ENCODE measurements around the gene GSTM5. TPM values are rescaled to one million over a fixed set of nuclear protein-coding genes. Genes with fewer than 3 reads are reported as not detected.
A peak's percentile ranks its signal among the peaks of the same experiment; 100 is the strongest.
"Not testable (repeated sequence)": the region's sequence is repeated elsewhere in the genome, so short reads cannot be mapped to it uniquely, and the experiment has no call there.

GSTM5 gene
- total RNA-seq, 1 donor from 2014 or later: 32.8 TPM

DNA sequence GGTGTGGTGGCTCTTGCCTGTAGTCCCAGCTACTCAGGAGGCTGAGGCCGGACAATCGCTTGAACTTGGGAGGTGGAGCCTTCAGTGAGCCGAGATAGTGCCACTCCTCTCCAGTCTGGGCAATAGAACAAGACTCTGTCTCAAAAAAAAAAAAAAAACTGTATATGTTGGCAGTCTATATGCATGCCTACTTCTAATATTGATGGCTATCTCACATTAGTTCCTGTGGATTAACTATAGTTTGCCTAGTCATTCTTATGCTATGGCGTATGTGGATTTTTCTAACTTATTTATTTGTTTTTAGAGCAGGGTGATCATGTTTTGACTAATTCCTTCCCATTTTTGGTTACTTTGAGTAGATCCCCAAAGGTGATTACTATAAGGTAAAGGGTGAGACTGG is 15.0 kb upstream of the GSTM5 start:
- no peak for DNase-seq (ENCODE audit: low spot score)

DNA sequence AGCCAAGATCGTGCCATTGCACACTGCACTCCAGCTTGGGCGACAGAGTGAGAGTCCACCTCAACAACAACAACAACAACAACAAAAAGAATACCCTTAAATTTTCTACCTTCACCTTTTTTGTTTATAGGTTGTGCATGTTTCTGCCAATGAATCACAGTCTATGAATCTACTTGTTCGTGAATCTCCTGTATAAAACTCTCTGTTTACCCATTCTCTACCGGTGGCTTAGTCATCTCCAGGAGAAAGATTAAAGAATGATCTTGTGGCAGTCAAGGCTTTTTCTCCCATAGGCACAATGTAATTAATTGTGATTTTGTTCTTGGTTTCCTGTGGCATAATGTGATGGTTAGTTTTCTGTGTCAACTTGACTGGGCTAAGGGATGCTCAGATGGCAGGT is 14.2 kb upstream of the GSTM5 start:
- DNase-seq (ENCODE audit: low spot score): not testable (repeated sequence)

DNA sequence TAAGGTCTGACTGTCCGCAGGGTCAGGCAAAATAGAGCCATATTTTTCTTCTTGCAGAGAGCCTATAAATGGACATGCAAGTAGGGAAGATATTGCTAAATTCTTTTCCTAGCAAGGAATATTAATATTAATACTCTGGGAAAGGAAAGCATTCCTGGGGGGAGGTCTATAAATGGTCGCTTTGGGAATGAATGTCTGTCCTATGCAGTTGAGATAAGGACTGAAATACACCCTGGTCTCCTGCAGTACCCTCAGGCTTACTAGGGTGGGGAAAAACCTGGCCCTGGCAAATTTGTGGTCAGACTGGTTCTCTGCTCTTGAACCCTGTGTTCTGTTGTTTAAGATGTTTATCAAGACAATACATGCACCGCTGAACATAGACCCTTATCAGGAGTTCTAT is 9.1 kb upstream of the GSTM5 start:
- DNase-seq (ENCODE audit: low spot score): not testable (repeated sequence)

DNA sequence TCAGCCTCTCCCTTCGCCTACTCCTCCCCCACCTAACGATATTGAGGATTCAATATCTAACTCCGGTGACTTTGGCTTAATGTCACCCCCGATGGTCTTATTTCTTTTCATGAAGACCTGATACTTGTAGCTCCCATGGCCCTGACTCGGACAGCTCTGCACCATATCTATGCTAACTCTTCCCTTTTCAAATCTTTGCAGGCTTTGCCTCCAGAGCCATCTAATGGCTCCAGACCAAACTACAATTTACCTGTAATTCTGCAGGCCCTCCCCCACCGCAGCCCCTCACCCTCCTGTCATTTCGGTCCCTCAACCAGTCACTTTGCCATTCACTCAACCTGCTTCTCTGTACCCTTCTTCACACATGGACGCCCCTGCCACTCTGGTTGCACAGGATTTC is 7.9 kb upstream of the GSTM5 start:
- no peak for DNase-seq (ENCODE audit: low spot score)

DNA sequence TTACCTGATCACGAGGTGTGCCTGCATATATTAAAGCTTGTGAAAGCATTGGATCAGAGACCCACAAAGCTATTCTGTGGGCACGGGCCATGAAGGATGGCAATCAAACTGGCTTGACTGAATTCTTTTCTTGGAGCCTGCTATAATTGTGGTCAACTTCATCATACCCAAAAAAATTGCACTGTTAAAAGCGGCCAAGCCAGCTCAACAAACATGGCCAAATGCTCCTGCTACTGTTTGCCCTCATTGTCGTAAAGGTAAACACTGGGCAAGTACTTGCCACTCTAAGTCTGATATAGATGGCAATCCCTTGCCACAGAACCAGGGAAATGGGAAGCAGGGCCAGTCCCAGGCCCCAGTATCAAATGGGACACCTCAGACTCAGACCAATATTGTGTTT is 6.6 kb upstream of the GSTM5 start:
- DNase-seq (ENCODE audit: low spot score): no peak

DNA sequence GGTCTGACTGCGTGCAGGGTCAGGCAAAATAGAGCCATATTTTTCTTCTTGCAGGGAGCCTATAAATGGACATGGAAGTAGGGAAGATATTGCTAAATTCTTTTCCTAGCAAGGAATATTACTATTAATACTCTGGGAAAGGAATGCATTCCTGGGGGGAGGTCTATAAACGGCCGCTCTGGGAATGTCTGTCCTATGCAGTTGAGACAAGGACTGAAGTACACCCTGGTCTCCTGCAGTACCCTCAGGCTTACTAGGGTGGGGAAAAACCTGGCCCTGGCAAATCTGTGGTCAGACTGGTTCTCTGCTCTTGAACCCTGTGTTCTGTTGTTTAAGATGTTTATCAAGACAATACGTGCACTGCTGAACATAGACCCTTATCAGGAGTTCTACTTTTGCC is 3.1 kb upstream of the GSTM5 start:
- DNase-seq (ENCODE audit: low spot score): not testable (repeated sequence)

DNA sequence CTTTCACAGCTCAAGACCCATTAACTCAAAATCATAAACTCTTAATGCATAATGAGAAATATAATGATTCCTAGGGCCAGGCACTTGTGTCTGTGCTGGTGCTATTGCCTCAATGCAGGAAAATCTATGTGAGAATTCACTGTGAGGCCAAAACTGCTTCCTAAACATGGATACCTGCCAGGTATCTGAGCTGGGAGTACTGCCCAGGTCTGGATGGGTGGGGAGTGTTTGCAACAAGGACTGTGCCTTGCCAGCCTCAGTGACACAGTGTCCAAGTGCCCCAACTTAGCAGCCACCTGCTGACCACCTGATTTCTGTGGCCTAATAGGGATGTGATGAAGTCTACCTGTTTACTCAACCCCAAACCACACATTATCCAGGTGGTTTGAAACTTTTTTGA is 2.2 kb upstream of the GSTM5 start:
- DNase-seq (ENCODE audit: low spot score): not testable (repeated sequence)

DNA sequence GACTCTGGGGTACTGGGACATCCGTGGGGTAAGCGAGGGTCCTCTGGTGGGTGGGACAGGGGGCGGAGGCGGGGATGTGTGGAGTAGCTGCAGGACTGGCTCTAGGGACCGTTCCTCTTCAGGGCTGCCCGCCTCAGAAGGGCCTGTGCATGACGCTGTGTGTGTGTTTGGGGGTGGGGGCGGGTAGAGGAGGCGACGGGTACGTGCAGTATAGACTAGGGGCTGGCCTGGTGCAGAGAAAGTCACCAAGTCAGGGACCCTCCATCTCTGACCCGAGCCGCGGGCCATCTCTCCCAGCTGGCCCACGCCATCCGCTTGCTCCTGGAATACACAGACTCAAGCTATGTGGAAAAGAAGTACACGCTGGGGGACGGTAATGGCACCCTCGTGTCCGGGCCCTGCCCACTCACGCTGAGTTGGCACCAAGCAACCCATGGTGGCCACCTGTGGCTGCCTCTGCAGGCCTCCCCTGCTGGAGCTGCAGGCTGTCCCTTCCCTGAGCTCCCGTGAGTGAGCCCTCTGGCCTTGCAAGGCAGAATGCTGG is 342 bp downstream of the GSTM5 start:
- no peak for DNase-seq (ENCODE audit: low spot score)

DNA sequence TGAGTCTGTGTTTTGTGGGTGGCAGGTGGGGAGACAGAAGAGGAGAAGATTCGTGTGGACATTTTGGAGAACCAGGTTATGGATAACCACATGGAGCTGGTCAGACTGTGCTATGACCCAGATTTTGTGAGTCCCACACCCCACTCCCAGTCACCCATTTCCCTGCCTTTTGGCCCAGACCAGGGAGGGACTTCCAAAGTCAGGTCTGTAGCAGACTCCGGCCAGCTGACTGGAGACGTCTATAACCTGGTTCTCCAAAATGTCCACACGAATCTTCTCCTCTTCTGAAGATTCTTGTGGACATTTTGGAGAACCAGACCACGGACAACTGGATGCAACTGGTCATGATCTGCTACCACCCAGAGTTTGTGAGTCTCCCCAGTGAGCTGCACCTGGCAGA is 1.6 kb downstream of the GSTM5 start:
- no peak for DNase-seq (ENCODE audit: low spot score)

DNA sequence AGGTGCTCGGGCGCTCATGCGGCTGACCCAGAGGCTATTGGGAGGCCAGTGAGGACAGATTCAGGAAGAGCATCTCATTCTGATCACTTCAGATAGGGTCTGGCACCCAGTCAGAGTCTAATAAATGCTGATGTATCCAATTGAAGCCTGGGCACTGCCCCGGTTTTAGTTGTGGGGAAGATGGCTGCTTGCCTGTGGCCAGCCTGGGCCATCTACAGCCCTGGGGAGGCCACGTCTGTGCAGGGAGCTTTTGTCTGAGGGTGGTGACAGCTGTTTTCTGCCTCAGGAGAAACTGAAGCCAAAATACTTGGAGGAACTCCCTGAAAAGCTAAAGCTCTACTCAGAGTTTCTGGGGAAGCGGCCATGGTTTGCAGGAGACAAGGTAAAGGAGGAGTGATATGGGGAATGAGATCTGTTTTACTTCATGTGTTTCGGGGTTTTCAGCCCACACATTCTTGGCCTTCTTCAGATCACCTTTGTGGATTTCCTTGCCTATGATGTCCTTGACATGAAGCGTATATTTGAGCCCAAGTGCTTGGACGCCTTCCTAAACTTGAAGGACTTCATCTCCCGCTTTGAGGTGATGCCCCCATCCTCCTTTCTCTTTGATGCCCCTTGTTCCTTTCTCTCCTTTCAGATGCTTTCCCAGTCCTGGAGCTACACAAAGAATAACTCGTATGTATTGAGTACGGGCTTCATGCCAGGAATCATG is 2.8 kb downstream of the GSTM5 start:
- DNase-seq (ENCODE audit: low spot score): no peak

DNA sequence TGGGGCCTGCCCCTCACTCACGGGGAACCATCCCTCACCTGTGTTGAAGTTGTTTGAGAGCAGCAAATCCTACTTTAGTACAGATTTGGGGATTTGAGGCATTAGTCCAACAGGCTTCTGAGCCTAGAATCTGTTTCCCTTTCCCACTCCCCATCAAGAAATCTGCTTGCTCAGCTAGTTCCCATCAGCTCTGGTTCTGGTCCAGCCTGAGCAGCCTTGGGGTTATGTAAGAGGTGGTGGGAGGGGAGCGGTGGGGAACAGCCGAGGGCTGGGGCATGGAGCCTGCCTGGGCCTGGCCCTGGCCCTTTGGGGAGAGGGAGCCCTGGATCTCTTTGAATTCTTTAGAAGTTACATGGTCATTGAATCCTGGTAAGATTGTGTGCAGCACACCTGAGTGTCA is 4.1 kb downstream of the GSTM5 start:
- DNase-seq (ENCODE audit: low spot score): no peak

DNA sequence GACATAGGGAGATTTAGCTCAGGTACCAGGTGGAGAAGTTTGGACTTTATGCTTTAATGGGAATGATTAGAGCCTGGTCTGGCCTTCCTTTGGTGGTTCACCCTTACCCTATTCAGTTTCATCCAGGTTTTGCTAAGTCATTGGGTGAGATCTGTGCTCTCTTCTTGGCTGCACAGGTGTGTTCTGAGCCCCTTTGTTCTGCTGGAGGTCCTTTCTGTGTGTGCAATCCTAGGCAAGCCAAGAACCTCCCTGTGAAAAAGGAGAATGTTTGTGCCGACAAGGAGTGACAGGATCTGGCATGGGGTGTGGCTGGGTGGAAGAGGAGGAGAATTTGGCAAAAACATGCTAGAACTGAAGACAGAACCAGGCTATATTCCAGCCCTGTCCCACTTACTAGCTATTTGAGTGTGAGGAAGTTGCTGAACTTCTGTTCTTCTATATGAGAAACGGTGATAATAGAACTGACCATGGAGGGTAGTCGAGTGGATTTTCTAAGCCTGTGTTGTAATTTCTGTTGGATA is 4.6 kb downstream of the GSTM5 start:
- DNase-seq (ENCODE audit: low spot score): no peak

DNA sequence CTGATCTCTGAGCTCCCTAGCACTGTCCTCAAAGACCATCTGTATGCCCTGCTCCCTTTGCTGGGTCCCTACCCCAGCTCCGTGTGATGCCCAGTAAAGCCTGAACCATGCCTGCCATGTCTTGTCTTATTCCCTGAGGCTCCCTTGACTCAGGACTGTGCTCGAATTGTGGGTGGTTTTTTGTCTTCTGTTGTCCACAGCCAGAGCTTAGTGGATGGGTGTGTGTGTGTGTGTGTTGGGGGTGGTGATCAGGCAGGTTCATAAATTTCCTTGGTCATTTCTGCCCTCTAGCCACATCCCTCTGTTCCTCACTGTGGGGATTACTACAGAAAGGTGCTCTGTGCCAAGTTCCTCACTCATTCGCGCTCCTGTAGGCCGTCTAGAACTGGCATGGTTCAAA is 5.7 kb downstream of the GSTM5 start:
- no peak for DNase-seq (ENCODE audit: low spot score)

DNA sequence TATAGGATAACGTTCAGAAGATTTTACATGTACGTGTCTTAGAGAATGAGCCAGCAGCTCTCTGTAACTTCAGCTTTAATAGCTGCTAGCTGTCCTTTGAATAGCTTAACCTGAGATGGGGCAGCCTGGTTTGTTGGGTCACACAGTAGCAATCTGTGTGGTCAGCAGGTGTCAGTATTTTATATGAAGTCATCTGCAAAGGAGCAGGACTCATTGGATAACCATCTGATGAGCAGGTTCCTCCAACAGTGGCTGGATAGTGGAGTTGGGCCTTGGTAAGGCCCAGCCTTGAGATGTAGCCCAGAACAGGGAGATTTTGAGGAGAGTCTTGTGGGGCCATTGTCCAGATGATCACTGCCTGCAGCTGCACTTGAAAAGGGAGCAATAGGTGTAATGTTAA is 6.4 kb downstream of the GSTM5 start:
- peak; percentile 38 for DNase-seq (ENCODE audit: low spot score)

DNA sequence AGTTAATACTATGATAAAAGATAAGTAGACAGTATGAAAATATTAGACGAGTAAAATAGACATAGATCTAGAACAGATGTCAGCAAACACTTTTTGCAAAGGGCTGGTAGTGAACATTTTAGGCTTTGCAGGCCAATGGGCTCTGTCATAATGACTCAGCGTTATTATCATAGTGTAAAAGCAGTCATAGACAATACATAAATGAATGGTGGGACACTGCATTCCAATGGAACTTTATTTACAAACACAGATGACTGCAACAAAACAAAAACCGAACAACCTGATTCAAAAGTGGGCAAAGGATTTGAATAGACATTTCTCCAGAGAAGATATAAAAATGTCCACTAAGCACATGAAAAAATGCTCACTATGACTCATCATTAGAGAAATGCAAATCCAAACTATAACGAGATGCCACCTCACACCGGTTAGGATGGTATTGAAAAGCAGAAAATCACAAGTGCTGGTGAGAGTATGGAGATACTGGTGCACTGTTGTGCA is 7.3 kb downstream of the GSTM5 start:
- DNase-seq (ENCODE audit: low spot score): no peak

DNA sequence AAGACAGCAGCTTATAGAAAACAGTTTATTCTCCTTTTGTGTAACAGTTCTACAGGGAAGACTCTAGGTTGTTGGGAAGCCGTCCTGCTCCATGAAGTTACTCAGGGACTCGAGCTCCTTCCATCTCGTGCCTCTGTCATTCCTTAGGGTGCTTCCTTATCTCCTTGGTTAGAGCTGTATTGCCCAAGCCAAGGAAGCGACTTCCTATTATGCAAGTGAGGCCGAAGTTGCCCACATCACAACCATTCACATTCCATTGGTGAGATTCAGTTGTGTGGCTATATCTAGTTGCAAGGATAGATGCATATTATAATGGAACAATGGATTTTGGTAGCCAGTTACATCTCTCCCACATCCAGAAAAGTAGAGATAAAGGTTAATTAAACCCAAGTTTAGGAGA is 9.0 kb downstream of the GSTM5 start:
- no peak for DNase-seq (ENCODE audit: low spot score)

DNA sequence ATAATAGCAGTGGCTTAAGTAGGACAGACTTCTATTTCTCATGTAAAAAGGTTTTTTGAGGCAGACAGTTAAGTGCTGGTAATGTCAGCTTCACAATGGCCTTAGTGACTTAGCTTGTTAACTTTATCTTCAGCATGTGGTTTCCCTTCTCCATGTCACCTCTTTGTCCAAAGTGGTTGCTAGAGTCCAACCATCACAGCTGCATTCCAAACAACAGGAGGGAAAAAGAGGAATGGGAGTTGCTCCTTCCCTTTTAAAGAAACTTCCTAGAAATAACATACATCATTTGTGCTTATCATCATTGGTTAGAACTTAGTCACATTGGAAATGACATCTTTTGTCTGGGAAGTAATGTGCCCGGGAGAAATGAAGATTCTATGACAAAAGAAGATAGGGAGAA is 9.9 kb downstream of the GSTM5 start:
- no peak for DNase-seq (ENCODE audit: low spot score)

DNA sequence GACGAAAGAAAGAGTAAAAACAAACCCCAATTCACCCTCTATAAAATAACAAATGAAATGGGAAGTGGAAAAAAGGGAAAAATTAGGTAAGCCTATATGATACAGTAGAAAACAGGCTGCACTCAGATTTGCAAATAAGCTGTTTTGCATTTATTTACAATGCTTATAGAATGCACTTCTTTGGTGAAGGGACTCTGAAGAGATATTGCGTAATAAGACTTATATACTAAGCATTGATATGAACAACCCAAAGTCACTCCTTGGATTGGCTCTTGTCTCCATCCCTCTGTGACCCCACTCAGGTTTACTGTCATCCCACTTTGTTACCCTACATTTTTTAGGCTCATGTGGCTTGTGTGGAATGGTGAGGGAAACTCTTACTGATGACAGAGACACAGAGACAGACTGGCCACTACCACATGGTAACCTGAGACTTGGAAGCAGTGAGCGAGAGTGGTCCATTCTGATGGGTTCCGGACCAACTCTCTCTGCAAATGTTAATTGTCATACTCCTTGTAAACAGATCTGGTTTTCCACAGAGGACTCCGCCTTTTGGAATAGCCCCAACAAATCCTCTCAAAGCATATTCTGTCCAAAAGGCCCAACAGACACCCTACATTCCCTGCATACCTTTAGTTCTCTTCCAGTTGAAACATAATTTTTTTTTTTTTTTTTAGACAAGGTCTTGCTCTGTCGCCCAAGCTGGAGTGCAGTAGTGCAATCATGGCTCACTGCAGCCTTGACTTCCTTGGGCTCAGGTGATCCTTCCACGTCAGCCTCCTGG is 11.0 kb downstream of the GSTM5 start:
- peak; percentile 21 for DNase-seq (ENCODE audit: low spot score)

DNA sequence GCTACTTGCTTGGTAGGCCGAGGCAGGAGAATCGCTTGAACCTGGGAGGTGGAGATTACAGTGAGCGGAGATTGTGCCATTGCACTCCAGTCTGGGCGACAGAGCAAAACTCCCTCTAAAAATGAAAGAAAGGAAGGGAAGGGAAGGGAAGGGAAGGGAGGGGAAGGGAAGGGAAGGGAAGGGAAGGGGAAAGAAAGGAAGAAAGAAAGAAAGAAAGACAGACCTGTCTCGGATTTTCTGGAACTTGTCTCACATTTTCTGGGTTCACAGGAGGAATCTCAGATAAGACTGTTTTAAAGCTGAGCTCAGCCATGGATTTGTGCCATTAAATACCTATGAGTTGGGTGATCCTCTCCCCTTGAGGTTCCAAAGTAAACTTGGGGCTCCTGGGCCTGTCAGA is 12.9 kb downstream of the GSTM5 start:
- DNase-seq (ENCODE audit: low spot score): no peak

DNA sequence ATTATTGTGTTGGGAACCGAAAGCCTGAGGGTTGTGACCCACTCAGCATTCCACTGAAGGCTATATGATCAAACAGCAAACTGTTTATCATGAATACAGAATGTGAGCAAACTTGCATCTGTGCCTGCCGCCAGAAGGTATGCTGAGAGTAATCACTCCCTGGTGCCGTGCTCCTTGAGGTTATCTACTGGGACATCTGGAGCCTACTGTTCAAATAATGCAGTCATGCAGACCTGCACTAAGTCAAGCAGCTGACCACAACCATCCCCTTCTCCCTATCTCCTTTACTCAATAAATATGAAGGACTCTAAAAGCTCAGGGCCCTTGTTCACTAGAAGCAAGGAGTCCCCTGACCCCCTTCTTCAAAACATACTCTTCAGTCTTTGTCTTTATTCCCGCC is 13.5 kb downstream of the GSTM5 start:
- no peak for DNase-seq (ENCODE audit: low spot score)

DNA sequence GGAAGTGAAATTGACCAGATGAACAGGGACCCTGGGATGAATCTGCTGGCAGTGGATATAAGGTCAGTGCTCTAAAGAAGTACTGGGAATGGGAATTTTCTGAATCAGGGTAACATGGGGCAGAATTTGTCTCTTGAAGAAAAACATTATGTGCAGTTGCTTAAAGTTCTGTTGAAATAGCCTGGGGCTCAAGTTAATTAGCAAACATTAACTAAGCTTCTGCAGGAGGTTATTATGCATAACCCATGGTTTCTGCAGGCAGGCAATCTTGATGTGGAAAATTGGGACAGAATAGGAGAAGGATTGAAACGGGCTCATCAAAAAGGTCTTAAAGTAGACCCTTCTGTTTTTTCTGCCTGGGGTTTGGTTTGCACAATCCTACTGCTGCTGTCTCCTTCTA is 14.0 kb downstream of the GSTM5 start:
- DNase-seq (ENCODE audit: low spot score): no peak

DNA sequence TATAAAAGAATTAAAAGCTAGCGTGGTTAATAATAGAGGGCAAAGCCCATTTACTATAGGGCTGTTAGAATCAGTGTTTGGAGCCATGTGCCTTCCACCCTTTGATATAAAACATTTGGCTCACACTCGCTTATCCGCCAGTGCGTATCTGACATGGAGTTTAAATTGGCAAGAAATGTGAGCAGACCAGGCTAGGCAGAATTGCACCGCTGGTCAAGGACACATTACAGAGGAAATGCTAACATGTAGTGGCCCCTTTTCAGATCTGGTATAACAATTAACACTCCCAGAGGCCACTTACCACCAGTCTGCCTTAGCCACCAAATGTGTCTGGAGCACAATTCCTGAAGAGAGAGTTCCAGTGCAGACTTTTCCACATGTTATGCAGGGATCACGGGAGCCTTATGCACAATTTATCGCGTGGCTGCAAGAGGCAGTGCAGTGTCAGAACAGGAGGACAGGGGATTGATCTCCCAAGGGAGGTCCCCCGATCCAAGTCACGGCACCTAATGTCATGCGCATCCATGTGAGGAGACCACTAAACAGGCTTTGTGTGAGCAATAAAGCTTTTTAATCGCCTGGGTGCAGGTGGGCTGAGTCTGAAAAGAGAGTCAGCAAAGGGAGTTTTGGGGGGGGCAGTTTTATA is 14.8 kb downstream of the GSTM5 start:
- no peak for DNase-seq (ENCODE audit: low spot score)

All from mucosa of gallbladder (tissue), 1 donor.